Calu3 (cell line): ENCODE measurements around the gene SLC39A11. TPM values are rescaled to one million over a fixed set of nuclear protein-coding genes. Genes with fewer than 3 reads are reported as not detected.

Experiments used
- BruUV-seq: library from RNA; stranded (reverse); fragments of 400-500 nt; replicated peaks from 2 replicates; lab custom pipeline; 2021; lab: Mats Ljungman, UMichigan
- CTCF ChIA-PET: fragments of 300-600 bp; sonication (Branson Sonifier 250); formaldehyde crosslinking; loops from one replicate; lab custom pipeline; 2022; ENCODE audit warnings: antibody characterized with exemption; lab: Charles Lee
- DNase-seq: peaks from one replicate; pipeline ENCODE4 v3.0.0; 2022
- H3K27ac Mint-ChIP-seq: one replicate; pipeline ENCODE4 v1.8.0; 2022; ENCODE audit warnings: mixed read lengths; ENCODE audit not compliant: unreplicated experiment
- H3K27me3 Mint-ChIP-seq: one replicate; pipeline ENCODE4 v1.8.0; 2022; ENCODE audit warnings: mixed read lengths; ENCODE audit not compliant: unreplicated experiment
- H3K36me3 Mint-ChIP-seq: one replicate; pipeline ENCODE4 v1.8.0; 2022; ENCODE audit warnings: mild to moderate bottlenecking, moderate library complexity, mixed read lengths; ENCODE audit not compliant: insufficient read depth, unreplicated experiment
- H3K4me1 Mint-ChIP-seq: one replicate; pipeline ENCODE4 v1.8.0; 2022; ENCODE audit warnings: mild to moderate bottlenecking, low read depth, mixed read lengths; ENCODE audit not compliant: unreplicated experiment
- H3K4me3 Mint-ChIP-seq: one replicate; pipeline ENCODE4 v1.8.0; 2022; ENCODE audit warnings: mild to moderate bottlenecking, low read depth, moderate library complexity, mixed read lengths; ENCODE audit not compliant: unreplicated experiment
- H3K9me3 Mint-ChIP-seq: one replicate; pipeline ENCODE4 v1.8.0; 2022; ENCODE audit warnings: low read depth, mixed read lengths; ENCODE audit not compliant: unreplicated experiment
- intact Hi-C: fragments of 100-400 bp; cut with micrococcal nuclease; formaldehyde crosslinking; loops from one replicate; pipeline ENCODE4 v1.10.0; 2022; ENCODE audit not compliant: unreplicated experiment
- total RNA-seq: library from RNA; stranded (reverse); gene quantifications from 2 replicates; pipeline ENCODE4 v1.2.3, GENCODE V29; 2022
- TF ChIP-seq, protein P1 (sequence below): fragments of 200-600 bp; IDR thresholded peaks from one replicate; pipeline ENCODE4 v1.8.0; 2022; ENCODE audit warnings: antibody characterized with exemption; ENCODE audit not compliant: unreplicated experiment

The SLC39A11 gene
- total RNA-seq, 1 experiment from 2014 or later = 60.3 TPM

DNA sequence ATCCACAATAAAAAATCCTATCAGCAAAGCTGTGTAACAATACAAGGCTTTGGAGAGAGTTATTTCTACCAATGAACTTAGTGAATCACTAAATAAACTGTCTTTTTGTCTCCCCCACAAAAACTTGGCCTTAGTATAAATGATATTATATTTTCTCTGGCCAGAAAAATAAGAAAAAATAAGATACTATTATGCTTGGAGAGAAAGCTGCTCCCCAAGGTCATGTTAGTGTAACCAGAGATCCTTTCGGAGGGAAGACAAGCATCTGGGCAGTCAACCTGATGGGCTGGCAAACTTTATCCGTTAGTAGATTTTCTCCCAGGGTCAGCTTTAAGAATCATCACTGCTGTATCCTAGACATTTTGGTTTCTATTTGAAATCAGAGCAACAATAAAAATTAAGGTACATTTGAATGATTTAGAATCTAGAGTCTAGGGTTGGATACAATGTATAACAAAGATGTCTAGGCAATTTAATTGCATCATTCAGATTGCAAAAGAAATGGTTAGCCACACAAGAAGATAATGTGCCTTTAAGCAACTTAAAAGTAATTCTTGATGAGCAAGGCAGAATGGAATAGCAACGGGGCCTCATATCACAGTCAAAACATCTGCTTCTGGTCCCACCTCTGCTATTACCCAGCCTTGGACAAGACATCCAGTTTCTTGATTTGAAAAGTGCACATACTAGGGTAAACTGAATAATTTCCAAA is 280.4 kb downstream of the SLC39A11 start:
- CTCF ChIA-PET = no interaction called here
- H3K27me3 Mint-ChIP-seq = no peaks in the 10 kb centered on the region
- no peak overlapping the region for H3K4me3 Mint-ChIP-seq
- TF ChIP-seq, protein P1, sequence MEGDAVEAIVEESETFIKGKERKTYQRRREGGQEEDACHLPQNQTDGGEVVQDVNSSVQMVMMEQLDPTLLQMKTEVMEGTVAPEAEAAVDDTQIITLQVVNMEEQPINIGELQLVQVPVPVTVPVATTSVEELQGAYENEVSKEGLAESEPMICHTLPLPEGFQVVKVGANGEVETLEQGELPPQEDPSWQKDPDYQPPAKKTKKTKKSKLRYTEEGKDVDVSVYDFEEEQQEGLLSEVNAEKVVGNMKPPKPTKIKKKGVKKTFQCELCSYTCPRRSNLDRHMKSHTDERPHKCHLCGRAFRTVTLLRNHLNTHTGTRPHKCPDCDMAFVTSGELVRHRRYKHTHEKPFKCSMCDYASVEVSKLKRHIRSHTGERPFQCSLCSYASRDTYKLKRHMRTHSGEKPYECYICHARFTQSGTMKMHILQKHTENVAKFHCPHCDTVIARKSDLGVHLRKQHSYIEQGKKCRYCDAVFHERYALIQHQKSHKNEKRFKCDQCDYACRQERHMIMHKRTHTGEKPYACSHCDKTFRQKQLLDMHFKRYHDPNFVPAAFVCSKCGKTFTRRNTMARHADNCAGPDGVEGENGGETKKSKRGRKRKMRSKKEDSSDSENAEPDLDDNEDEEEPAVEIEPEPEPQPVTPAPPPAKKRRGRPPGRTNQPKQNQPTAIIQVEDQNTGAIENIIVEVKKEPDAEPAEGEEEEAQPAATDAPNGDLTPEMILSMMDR = no peak
- no peak for DNase-seq
- H3K36me3 Mint-ChIP-seq = no peaks in the 10 kb centered on the region
- no peaks in the 10 kb centered on the region for H3K4me1 Mint-ChIP-seq
- no TSS peak for BruUV-seq
- H3K27ac Mint-ChIP-seq = no peak overlapping the region
- peaks cover 4% of the 10 kb centered on the region for H3K9me3 Mint-ChIP-seq
- intact Hi-C loops = no loop called here

DNA sequence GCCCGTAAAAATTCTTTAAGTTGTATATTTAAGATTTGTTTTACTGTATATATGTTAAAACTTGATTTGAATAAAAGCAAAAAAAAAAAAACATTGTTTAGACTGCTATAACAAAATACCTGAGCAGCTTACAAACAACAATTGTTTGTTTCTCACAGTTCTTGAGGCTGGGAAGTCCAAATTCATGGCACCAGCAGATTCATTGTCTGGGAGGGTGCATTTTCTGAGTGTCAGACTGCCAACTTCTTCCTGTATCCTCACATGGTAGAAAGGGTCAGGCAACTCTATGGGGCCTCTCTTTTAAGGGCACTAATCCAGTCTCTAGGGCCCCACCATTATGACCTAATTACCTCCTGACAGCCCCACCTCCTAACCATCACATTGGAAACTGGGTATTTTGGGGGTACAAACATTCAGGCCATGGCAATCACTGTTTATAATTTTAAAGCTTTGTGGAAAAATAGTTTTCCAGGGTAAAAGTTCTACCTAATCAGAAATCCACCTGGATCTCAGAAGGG is 281.4 kb downstream of the SLC39A11 start:
- BruUV-seq = no TSS peak
- CTCF ChIA-PET = no interaction called here

DNA sequence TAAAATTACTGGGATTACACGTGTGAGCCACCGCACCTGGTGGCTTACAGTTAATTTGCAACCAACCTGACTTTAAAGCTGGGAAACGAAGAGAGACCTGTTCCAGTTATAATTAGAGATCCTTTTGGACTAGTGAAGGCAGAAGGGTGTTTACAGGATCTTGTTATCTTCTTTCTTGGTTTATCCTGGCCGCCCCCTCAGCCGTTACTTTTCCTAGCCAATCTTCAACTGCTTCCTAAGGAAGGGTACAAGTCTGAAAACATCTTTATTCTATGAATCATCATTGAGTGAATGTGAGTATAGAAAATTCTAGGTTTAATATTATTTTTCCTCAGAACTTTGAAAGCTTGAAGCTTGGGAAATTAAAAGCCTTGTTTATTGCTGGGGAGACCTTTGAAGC is 286.5 kb downstream of the SLC39A11 start:
- no TSS peak for BruUV-seq
- Mint-ChIP-seq H3K9me3 (peaks cover 2% of the 10 kb centered on the region), H3K4me1 (no peaks in the 10 kb centered on the region), H3K27me3 (no peaks in the 10 kb centered on the region), H3K27ac (no peak overlapping the region), H3K36me3 (no peaks in the 10 kb centered on the region), H3K4me3 (no peak overlapping the region)
- TF ChIP-seq, protein P1 = no peak
- intact Hi-C loops = no loop called here
- CTCF ChIA-PET = no interaction called here
- no peak for DNase-seq

More for the DNA sequence above, 281.4 kb downstream of the SLC39A11 start:
- Mint-ChIP-seq H3K36me3 (no peaks in the 10 kb centered on the region), H3K27me3 (no peaks in the 10 kb centered on the region), H3K4me1 (no peaks in the 10 kb centered on the region), H3K9me3 (peaks cover 2% of the 10 kb centered on the region), H3K27ac (no peak overlapping the region), H3K4me3 (no peak overlapping the region)
- TF ChIP-seq, protein P1 = no peak
- no peak for DNase-seq
- intact Hi-C loops = no loop called here

DNA sequence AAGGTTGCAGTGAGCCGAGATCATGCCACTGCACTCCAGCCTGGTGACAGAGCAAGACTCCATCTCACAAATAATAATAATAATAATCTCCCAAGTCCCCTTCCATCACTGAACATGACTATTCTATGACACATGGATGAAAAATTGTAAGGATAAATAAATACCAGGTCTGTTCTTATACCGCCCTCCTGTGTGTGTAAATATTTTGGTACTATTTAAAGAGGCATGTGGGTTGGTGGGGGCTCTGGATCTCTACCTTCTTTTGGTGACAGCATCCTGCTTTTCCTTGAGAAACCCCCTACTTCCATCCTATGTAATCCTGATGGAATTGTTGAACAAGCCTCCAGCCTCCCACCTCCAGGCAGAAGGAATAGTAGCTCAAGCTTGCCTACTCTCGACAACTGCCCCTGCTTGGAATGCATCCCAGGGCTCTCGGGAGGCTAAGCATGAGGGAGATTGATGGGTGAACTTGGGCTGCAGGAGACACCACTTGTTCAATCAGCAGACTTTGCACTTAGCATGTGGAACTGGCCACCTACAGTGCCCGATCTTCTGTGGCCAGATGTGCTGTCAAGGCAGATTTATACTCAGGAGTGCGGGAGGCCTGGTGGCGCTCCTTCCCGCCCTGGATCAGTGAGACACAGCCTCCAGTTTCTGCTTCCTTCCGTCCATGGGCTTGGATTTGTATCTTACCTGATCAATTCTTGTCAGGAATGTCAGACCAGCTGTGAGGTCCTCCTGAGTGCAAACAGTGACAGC is 287.4 kb downstream of the SLC39A11 start:
- H3K27ac Mint-ChIP-seq = no peak overlapping the region
- H3K4me3 Mint-ChIP-seq = no peak overlapping the region
- BruUV-seq = no TSS peak
- H3K36me3 Mint-ChIP-seq = no peaks in the 10 kb centered on the region
- no peak for DNase-seq
- CTCF ChIA-PET = no interaction called here
- no peaks in the 10 kb centered on the region for H3K4me1 Mint-ChIP-seq
- intact Hi-C loops = no loop called here
- TF ChIP-seq, protein P1 = no peak
- no peaks in the 10 kb centered on the region for H3K27me3 Mint-ChIP-seq
- peaks cover 2% of the 10 kb centered on the region for H3K9me3 Mint-ChIP-seq
